Vagina (tissue), 2 donors: ENCODE data around the gene SFXN3. TPM values are rescaled to one million over a fixed set of nuclear protein-coding genes. Genes with fewer than 3 reads are reported as not detected.

Experiments
- DNase-seq, 2 donors: peaks; one replicate each; pipeline ENCODE4 v3.0.0-alpha.2; 2017; ENCODE audit errors: extremely low spot score in 2 of 2
- H3K27ac ChIP-seq: fragments of 200-600 bp; sonication (generic); one replicate; pipeline ENCODE4 v1.5.1; 2019
- H3K27me3 ChIP-seq: fragments of 200-600 bp; sonication (generic); one replicate; pipeline ENCODE4 v1.5.1; 2019
- H3K36me3 ChIP-seq, 2 donors: fragments of 200-600 bp; sonication (generic); one replicate each; pipeline ENCODE4 v1.5.1; 2017 to 2019
- H3K4me1 ChIP-seq: fragments of 200-600 bp; sonication (generic); one replicate; pipeline ENCODE4 v1.5.1; 2019
- H3K4me3 ChIP-seq, 2 donors: fragments of 200-600 bp; sonication (generic); 1 replicate in 1 of 2; 2 replicates in 1 of 2; pipeline ENCODE4 v1.5.1; 2016 to 2019
- H3K9me3 ChIP-seq: fragments of 200-600 bp; sonication (generic); one replicate; pipeline ENCODE4 v1.5.1; 2019
- CTCF ChIP-seq, 3 experiments: fragments of 450-650 bp in 2 of 3; fragments of 200-600 bp in 1 of 3; sonication (generic) in 1 of 3; IDR thresholded peaks; one replicate each; pipeline ENCODE4 v1.5.1; 2017 to 2019; ENCODE audit warnings: antibody characterized with exemption in 3 of 3, mild to moderate bottlenecking in 2 of 3, moderate library complexity in 2 of 3
- POLR2A ChIP-seq, 2 donors: fragments of 450-650 bp; IDR thresholded peaks; one replicate each; pipeline ENCODE4 v1.6.1; 2017; ENCODE audit warnings: antibody characterized with exemption in 2 of 2, mild to moderate bottlenecking in 2 of 2, moderate library complexity in 2 of 2
- POLR2AphosphoS5 ChIP-seq, 2 donors: sonication (generic); formaldehyde crosslinking; IDR thresholded peaks; one replicate each; pipeline ENCODE4 v1.9.0; 2017; ENCODE audit warnings: antibody characterized with exemption in 2 of 2, mild to moderate bottlenecking in 2 of 2, low read depth in 1 of 2; ENCODE audit not compliant: insufficient read depth in 1 of 2
- intact Hi-C: fragments of 100-400 bp; cut with DNase I; formaldehyde crosslinking; loops from one replicate; pipeline ENCODE4 v1.15.1; 2023
- total RNA-seq: library from RNA; depleted of rRNA; stranded (reverse); fragments of >200 nt; gene quantifications from one replicate; pipeline ENCODE4 v1.2.3, GENCODE V29; 2016

The SFXN3 gene
- total RNA-seq, 1 donor from 2014 or later = 95.0 TPM

DNA sequence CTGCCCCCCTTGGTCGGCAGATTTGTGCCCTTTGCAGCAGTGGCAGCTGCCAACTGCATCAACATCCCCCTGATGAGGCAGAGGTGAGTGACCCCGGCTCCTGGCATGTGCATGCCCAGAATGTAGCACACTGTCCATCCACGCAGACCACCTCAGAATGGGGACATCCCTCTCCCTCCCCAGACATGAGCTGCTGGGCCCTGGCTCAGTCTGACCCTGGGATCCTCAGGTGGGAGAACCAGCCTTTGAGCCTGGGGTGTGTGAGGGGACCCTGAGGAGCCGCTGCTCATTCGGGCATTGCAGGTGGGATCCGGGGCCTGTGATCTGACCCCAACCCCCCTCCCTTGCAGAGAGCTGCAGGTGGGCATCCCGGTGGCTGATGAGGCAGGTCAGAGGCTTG lies 5.7 kb downstream of the SFXN3 start:
- peaks cover 32% of the 10 kb centered on the region for H3K4me1 ChIP-seq
- no peak overlapping the region for H3K4me3 ChIP-seq
- H3K27me3 ChIP-seq = no peaks in the 10 kb centered on the region
- peaks cover 0 to 43% of the 10 kb centered on the region in 2 donors for H3K36me3 ChIP-seq
- intact Hi-C loops = no loop called here
- no peaks in the 10 kb centered on the region for H3K9me3 ChIP-seq
- DNase-seq = no peak
- TF ChIP-seq POLR2A (IDR thresholded peaks at IDR 0.05) (no peak), CTCF (IDR thresholded peaks at IDR 0.05) (no peak), POLR2AphosphoS5 (IDR thresholded peaks at IDR 0.05; ENCODE audit: insufficient read depth in 1 of 2, low read depth in 1 of 2) (no peak)
- no peak overlapping the region for H3K27ac ChIP-seq

- Histone ChIP-seq H3K27ac (no peak overlapping the region), H3K4me3 (no peak overlapping the region), H3K36me3 (peaks cover 0 to 43% of the 10 kb centered on the region in 2 donors), H3K9me3 (no peaks in the 10 kb centered on the region), H3K27me3 (no peaks in the 10 kb centered on the region), H3K4me1 (peaks cover 24% of the 10 kb centered on the region)
- DNase-seq = no peak
- TF ChIP-seq POLR2A (IDR thresholded peaks at IDR 0.05) (no peak), CTCF (IDR thresholded peaks at IDR 0.05) (no peak), POLR2AphosphoS5 (IDR thresholded peaks at IDR 0.05; ENCODE audit: insufficient read depth in 1 of 2, low read depth in 1 of 2) (no peak)
- intact Hi-C loops = no loop called here
Observed at GRCh38 chr10:101038484-101038883, 7.5 kb downstream of the SFXN3 start.

DNA sequence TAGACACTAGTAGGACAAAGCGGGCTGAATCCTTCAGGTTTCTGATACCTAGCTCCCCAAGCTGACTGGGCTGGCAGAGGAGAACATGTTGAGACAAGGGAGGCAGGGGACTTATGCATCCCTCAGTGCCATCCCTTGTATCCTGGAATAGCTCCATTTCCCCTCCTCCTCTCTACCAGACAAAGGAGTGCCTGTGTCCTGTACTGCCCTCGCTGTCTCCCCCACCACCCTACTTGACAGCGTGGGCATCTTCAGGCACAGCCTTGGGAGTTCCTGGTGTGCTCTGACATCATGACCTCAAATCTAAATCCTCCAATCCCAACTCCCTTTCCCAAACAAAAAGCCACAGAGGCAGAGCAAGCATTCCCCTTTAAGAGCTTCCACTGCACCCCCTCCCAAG lies 9.0 kb downstream of the SFXN3 start:
- Histone ChIP-seq H3K27me3 (no peaks in the 10 kb centered on the region), H3K9me3 (no peaks in the 10 kb centered on the region), H3K27ac (no peak overlapping the region), H3K36me3 (peaks cover 0 to 36% of the 10 kb centered on the region in 2 donors), H3K4me1 (peaks cover 14% of the 10 kb centered on the region), H3K4me3 (no peak overlapping the region)
- TF ChIP-seq CTCF (IDR thresholded peaks at IDR 0.05) = no peak
- no peak for TF ChIP-seq POLR2A (IDR thresholded peaks at IDR 0.05)
- TF ChIP-seq POLR2AphosphoS5 (IDR thresholded peaks at IDR 0.05; ENCODE audit: insufficient read depth in 1 of 2, low read depth in 1 of 2) = no peak
- intact Hi-C loops = no loop called here
- no peak for DNase-seq

GRCh38 chr10:101040851-101041250 lies 9.8 kb downstream of the SFXN3 start:
- DNase-seq = no peak
- no peak overlapping the region for H3K27ac ChIP-seq
- H3K4me1 ChIP-seq = peaks cover 14% of the 10 kb centered on the region
- peaks cover 0 to 28% of the 10 kb centered on the region in 2 donors for H3K36me3 ChIP-seq
- no peaks in the 10 kb centered on the region for H3K9me3 ChIP-seq
- no peaks in the 10 kb centered on the region for H3K27me3 ChIP-seq
- intact Hi-C loops = no loop called here
- TF ChIP-seq POLR2A (IDR thresholded peaks at IDR 0.05) (no peak), CTCF (IDR thresholded peaks at IDR 0.05) (no peak), POLR2AphosphoS5 (IDR thresholded peaks at IDR 0.05; ENCODE audit: insufficient read depth in 1 of 2, low read depth in 1 of 2) (no peak)
- H3K4me3 ChIP-seq = no peak overlapping the region

- intact Hi-C loops = no loop called here
- no peak for DNase-seq
- H3K4me1 ChIP-seq = peaks cover 14% of the 10 kb centered on the region
- no peaks in the 10 kb centered on the region for H3K27me3 ChIP-seq
- no peak overlapping the region for H3K4me3 ChIP-seq
- peak overlapping the region; percentile 82 for H3K27ac ChIP-seq
- no peaks in the 10 kb centered on the region for H3K9me3 ChIP-seq
- peaks cover 0 to 23% of the 10 kb centered on the region in 2 donors for H3K36me3 ChIP-seq
- TF ChIP-seq POLR2A (IDR thresholded peaks at IDR 0.05) (no peak), CTCF (IDR thresholded peaks at IDR 0.05) (peak; percentile 50 to 71 (median 50)), POLR2AphosphoS5 (IDR thresholded peaks at IDR 0.05; ENCODE audit: insufficient read depth in 1 of 2, low read depth in 1 of 2) (peak in 1 of 2 donors; percentile 43)
Observed at GRCh38 chr10:101041252-101041761, 10.3 kb downstream of the SFXN3 start.
